ENCODE results near the gene DIP2B. TPM values are rescaled to one million over a fixed set of nuclear protein-coding genes. Genes with fewer than 3 reads are reported as not detected.

Gene DIP2B
- total and polyA plus RNA-seq, 8 donors: 2.7 to 136 (median 8.9) TPM

- intact Hi-C loops (cut with DNase I; ENCODE audit: low total_unique reads): no loop called here
- H3K27ac ChIP-seq: no peak overlapping the region
- no peak overlapping the region for H3K4me3 ChIP-seq
- H3K27me3 ChIP-seq: no peaks in the 10 kb centered on the region
- TF ChIP-seq POLR2AphosphoS5 (IDR thresholded peaks at IDR 0.05) (no peak), CTCF (IDR thresholded peaks at IDR 0.05) (no peak), POLR2A (IDR thresholded peaks at IDR 0.05) (no peak), EP300 (IDR thresholded peaks at IDR 0.05) (no peak)
- 92 to 100% (median 93%) methylated on average over 1 of the region's 1 CpG for WGBS, 5 donors
- peaks cover 17 to 63% (median 37%) of the 10 kb centered on the region in 4 donors for H3K4me1 ChIP-seq
- no peak for DNase-seq
- no peaks in the 10 kb centered on the region for H3K9me3 ChIP-seq
- H3K36me3 ChIP-seq: no peaks in the 10 kb centered on the region
These were observed 19.0 kb downstream of the DIP2B start for GRCh38 chr12:50523772-50524171.

GRCh38 chr12:50524621-50525020 lies 19.8 kb downstream of the DIP2B start:
- Histone ChIP-seq H3K9me3 (no peaks in the 10 kb centered on the region), H3K27me3 (no peaks in the 10 kb centered on the region), H3K4me1 (peaks cover 16 to 60% (median 36%) of the 10 kb centered on the region in 4 donors), H3K4me3 (no peak overlapping the region), H3K36me3 (no peaks in the 10 kb centered on the region), H3K27ac (no peak overlapping the region)
- intact Hi-C loops (cut with DNase I; ENCODE audit: low total_unique reads): no loop called here
- WGBS, 5 donors: 93 to 100% (median 97%) methylated on average over 2 of the region's 2 CpGs
- TF ChIP-seq EP300 (IDR thresholded peaks at IDR 0.05) (no peak), CTCF (IDR thresholded peaks at IDR 0.05) (no peak), POLR2AphosphoS5 (IDR thresholded peaks at IDR 0.05) (no peak), POLR2A (IDR thresholded peaks at IDR 0.05) (no peak)
- DNase-seq: no peak

GRCh38 chr12:50525422-50525821 lies 20.6 kb downstream of the DIP2B start:
- intact Hi-C loops (cut with DNase I; ENCODE audit: low total_unique reads): no loop called here
- 89 to 99% (median 93%) methylated on average over 2 of the region's 2 CpGs for WGBS, 5 donors
- TF ChIP-seq POLR2AphosphoS5 (IDR thresholded peaks at IDR 0.05) (no peak), EP300 (IDR thresholded peaks at IDR 0.05) (no peak), POLR2A (IDR thresholded peaks at IDR 0.05) (no peak), CTCF (IDR thresholded peaks at IDR 0.05) (no peak)
- H3K36me3 ChIP-seq: no peaks in the 10 kb centered on the region
- H3K4me3 ChIP-seq: no peak overlapping the region
- no peak for DNase-seq
- no peaks in the 10 kb centered on the region for H3K27me3 ChIP-seq
- H3K4me1 ChIP-seq: peaks cover 16 to 54% (median 35%) of the 10 kb centered on the region in 4 donors
- H3K27ac ChIP-seq: peak overlapping the region in 1 of 5 donors; percentile 80
- no peaks in the 10 kb centered on the region for H3K9me3 ChIP-seq

- no peak for DNase-seq
- Histone ChIP-seq H3K27ac (peak overlapping the region in 1 of 5 donors; percentile 80), H3K4me1 (peaks cover 17 to 52% (median 40%) of the 10 kb centered on the region in 4 donors), H3K27me3 (no peaks in the 10 kb centered on the region), H3K9me3 (no peaks in the 10 kb centered on the region), H3K4me3 (no peak overlapping the region), H3K36me3 (no peaks in the 10 kb centered on the region)
- no peak for TF ChIP-seq POLR2AphosphoS5 (IDR thresholded peaks at IDR 0.05)
- TF ChIP-seq POLR2A (IDR thresholded peaks at IDR 0.05): no peak
- TF ChIP-seq EP300 (IDR thresholded peaks at IDR 0.05): no peak
- intact Hi-C loops (cut with DNase I; ENCODE audit: low total_unique reads): no loop called here
- 59 to 73% (median 67%) methylated on average over 5 of the region's 5 CpGs for WGBS, 5 donors
These were observed 22.6 kb downstream of the DIP2B start for GRCh38 chr12:50527359-50527726.

- Histone ChIP-seq H3K4me1 (peaks cover 30 to 66% (median 50%) of the 10 kb centered on the region in 4 donors), H3K9me3 (no peaks in the 10 kb centered on the region), H3K4me3 (no peak overlapping the region), H3K36me3 (no peaks in the 10 kb centered on the region), H3K27ac (no peak overlapping the region), H3K27me3 (no peaks in the 10 kb centered on the region)
- 77 to 93% (median 87%) methylated on average over 1 of the region's 1 CpG for WGBS, 5 donors
- DNase-seq: no peak
- no peak for TF ChIP-seq POLR2A (IDR thresholded peaks at IDR 0.05)
- TF ChIP-seq CTCF (IDR thresholded peaks at IDR 0.05): no peak
- no peak for TF ChIP-seq POLR2AphosphoS5 (IDR thresholded peaks at IDR 0.05)
- no peak for TF ChIP-seq EP300 (IDR thresholded peaks at IDR 0.05)
- intact Hi-C loops (cut with DNase I; ENCODE audit: low total_unique reads): no loop called here
These were observed 24.0 kb downstream of the DIP2B start for GRCh38 chr12:50528800-50529199.

Data from stomach (tissue), 9 donors.